ENCODE measurements around the gene ITIH4.

The ITIH4 gene

GRCh38 chr3:52834871-52835501, 4.5 kb upstream of the ITIH4 start, which contains the start of gene MUSTN1:
Gene MUSTN1 (minus strand): TSS chr3:52835019. CDS start chr3:52834948, 71 bp downstream.
- no peak within 1 kb of the TSS for H3K4me3 ChIP-seq (ENCODE audit: low read depth, low read length)

- no peak overlapping the region for H3K4me3 ChIP-seq (ENCODE audit: low read depth, low read length)
Observed at GRCh38 chr3:52833202-52833601, 2.7 kb upstream of the ITIH4 start.

- H3K4me3 ChIP-seq (ENCODE audit: low read depth, low read length): no peak overlapping the region
Observed at GRCh38 chr3:52831500-52832301, 1.2 kb upstream of the ITIH4 start.

GRCh38 chr3:52829906-52830463, 487 bp downstream of the ITIH4 start:
- no peak overlapping the region for H3K4me3 ChIP-seq (ENCODE audit: low read depth, low read length)

- no peak overlapping the region for H3K4me3 ChIP-seq (ENCODE audit: low read depth, low read length)
Observed at GRCh38 chr3:52829482-52829881, 990 bp downstream of the ITIH4 start.

GRCh38 chr3:52827866-52828376, 2.6 kb downstream of the ITIH4 start:
- no peak overlapping the region for H3K4me3 ChIP-seq (ENCODE audit: low read depth, low read length)

- H3K4me3 ChIP-seq (ENCODE audit: low read depth, low read length): no peak overlapping the region
Observed at GRCh38 chr3:52827441-52827840, 3.0 kb downstream of the ITIH4 start.

- no peak overlapping the region for H3K4me3 ChIP-seq (ENCODE audit: low read depth, low read length)
Observed at GRCh38 chr3:52824037-52824436, 6.4 kb downstream of the ITIH4 start.

GRCh38 chr3:52822363-52822762, 8.1 kb downstream of the ITIH4 start:
- no peak overlapping the region for H3K4me3 ChIP-seq (ENCODE audit: low read depth, low read length)

GRCh38 chr3:52820736-52821135, 9.7 kb downstream of the ITIH4 start:
- H3K4me3 ChIP-seq (ENCODE audit: low read depth, low read length): no peak overlapping the region

GRCh38 chr3:52819936-52820335, 10.5 kb downstream of the ITIH4 start:
- no peak overlapping the region for H3K4me3 ChIP-seq (ENCODE audit: low read depth, low read length)

- no peak overlapping the region for H3K4me3 ChIP-seq (ENCODE audit: low read depth, low read length)
Observed at GRCh38 chr3:52817860-52818259, 12.6 kb downstream of the ITIH4 start.

GRCh38 chr3:52817221-52817620, 13.3 kb downstream of the ITIH4 start:
- no peak overlapping the region for H3K4me3 ChIP-seq (ENCODE audit: low read depth, low read length)

GRCh38 chr3:52816654-52817053, 13.8 kb downstream of the ITIH4 start:
- H3K4me3 ChIP-seq (ENCODE audit: low read depth, low read length): no peak overlapping the region

GRCh38 chr3:52816199-52816598, 14.3 kb downstream of the ITIH4 start:
- no peak overlapping the region for H3K4me3 ChIP-seq (ENCODE audit: low read depth, low read length)

- no peak overlapping the region for H3K4me3 ChIP-seq (ENCODE audit: low read depth, low read length)
Observed at GRCh38 chr3:52813810-52814209, 16.7 kb downstream of the ITIH4 start.

- H3K4me3 ChIP-seq (ENCODE audit: low read depth, low read length): no peak overlapping the region
Observed at GRCh38 chr3:52811452-52812011, 18.9 kb downstream of the ITIH4 start.

GRCh38 chr3:52810923-52811322, 19.5 kb downstream of the ITIH4 start:
- H3K4me3 ChIP-seq (ENCODE audit: low read depth, low read length): no peak overlapping the region

- no peak overlapping the region for H3K4me3 ChIP-seq (ENCODE audit: low read depth, low read length)
Observed at GRCh38 chr3:52809662-52810377, 20.7 kb downstream of the ITIH4 start.

- no peak overlapping the region for H3K4me3 ChIP-seq (ENCODE audit: low read depth, low read length)
Observed at GRCh38 chr3:52809149-52809548, 21.3 kb downstream of the ITIH4 start.
